ENCODE measurements around the gene LAYN. TPM values are rescaled to one million over a fixed set of nuclear protein-coding genes. Genes with fewer than 3 reads are reported as not detected.

LAYN gene
- total RNA-seq, 3 donors from 2014 or later (not counting 1 experiment from before 2014, with no cell fraction given), result 0.94 to 1.8 TPM; not detected in 1

GRCh38 chr11:111537336-111537860 lies 3.1 kb upstream of the LAYN start:
- H3K27ac Mint-ChIP-seq, result no peak overlapping the region
- Histone ChIP-seq H3K27me3 (ENCODE audit: control insufficient read depth, insufficient read depth, low read length) (peaks cover 35% of the 10 kb centered on the region), H3K27ac (ENCODE audit: low read length) (no peak overlapping the region), H3K4me1 (ENCODE audit: control insufficient read depth, insufficient read depth, low read length) (peaks cover 28% of the 10 kb centered on the region), H3K36me3 (ENCODE audit: control insufficient read depth, insufficient read depth, low read length) (no peaks in the 10 kb centered on the region), H3K4me3 (ENCODE audit: low read length) (no peak overlapping the region), H3K9me3 (ENCODE audit: control insufficient read depth, insufficient read depth, low read length) (no peaks in the 10 kb centered on the region)
- DNase-seq (no peak), ATAC-seq (no peak)
- WGBS (ENCODE audit: insufficient coverage), result no CpG with 5 or more reads among the region's 3 CpGs
- no peaks in the 10 kb centered on the region for H3K9me3 Mint-ChIP-seq
- H3K4me1 Mint-ChIP-seq, result peaks cover 19 to 24% of the 10 kb centered on the region in 2 donors
- H3K27me3 Mint-ChIP-seq (ENCODE audit: low read depth in 2 of 2), result peaks cover 55 to 76% of the 10 kb centered on the region in 2 donors
- intact Hi-C loops (cut with micrococcal nuclease), result no loop called here
- H3K4me3 Mint-ChIP-seq, result no peak overlapping the region
- no peaks in the 10 kb centered on the region for H3K36me3 Mint-ChIP-seq
- no peak for TF ChIP-seq CTCF (IDR thresholded peaks at IDR 0.05)

GRCh38 chr11:111538407-111539114 lies 2.0 kb upstream of the LAYN start:
- Mint-ChIP-seq H3K4me1 (peaks cover 24 to 30% of the 10 kb centered on the region in 2 donors), H3K36me3 (no peaks in the 10 kb centered on the region), H3K4me3 (peak overlapping the region; percentile 53), H3K27ac (peak overlapping the region in 1 of 2 donors; percentile 64), H3K27me3 (ENCODE audit: low read depth in 2 of 2) (peaks cover 52 to 88% of the 10 kb centered on the region in 2 donors), H3K9me3 (no peaks in the 10 kb centered on the region)
- Histone ChIP-seq H3K4me3 (ENCODE audit: low read length) (no peak overlapping the region), H3K36me3 (ENCODE audit: control insufficient read depth, insufficient read depth, low read length) (no peaks in the 10 kb centered on the region), H3K4me1 (ENCODE audit: control insufficient read depth, insufficient read depth, low read length) (peaks cover 34% of the 10 kb centered on the region), H3K27ac (ENCODE audit: low read length) (no peak overlapping the region), H3K9me3 (ENCODE audit: control insufficient read depth, insufficient read depth, low read length) (no peaks in the 10 kb centered on the region), H3K27me3 (ENCODE audit: control insufficient read depth, insufficient read depth, low read length) (peaks cover 34% of the 10 kb centered on the region)
- intact Hi-C loops (cut with micrococcal nuclease), result no loop called here
- DNase-seq, result no peak
- ATAC-seq, result peak; percentile 38 to 61 (median 55)
- TF ChIP-seq CTCF (IDR thresholded peaks at IDR 0.05), result no peak
- WGBS (ENCODE audit: insufficient coverage), result 80% methylated on average over 1 of the region's 1 CpG

GRCh38 chr11:111539426-111540113 lies 950 bp upstream of the LAYN start:
- peak in 2 of 3 donors; percentile 21 to 57 for ATAC-seq
- no peaks in the 10 kb centered on the region for H3K9me3 ChIP-seq (ENCODE audit: control insufficient read depth, insufficient read depth, low read length)
- Mint-ChIP-seq H3K36me3 (no peaks in the 10 kb centered on the region), H3K27ac (peak overlapping the region in 1 of 2 donors; percentile 64), H3K4me3 (peak overlapping the region; percentile 53), H3K9me3 (no peaks in the 10 kb centered on the region), H3K27me3 (ENCODE audit: low read depth in 2 of 2) (peaks cover 53 to 88% of the 10 kb centered on the region in 2 donors), H3K4me1 (peaks cover 24 to 30% of the 10 kb centered on the region in 2 donors)
- no peak for TF ChIP-seq CTCF (IDR thresholded peaks at IDR 0.05)
- no peak overlapping the region for H3K27ac ChIP-seq (ENCODE audit: low read length)
- WGBS (ENCODE audit: insufficient coverage), result 76% methylated on average over 9 of the region's 9 CpGs
- peaks cover 34% of the 10 kb centered on the region for H3K4me1 ChIP-seq (ENCODE audit: control insufficient read depth, insufficient read depth, low read length)
- intact Hi-C loops (cut with micrococcal nuclease), result no loop called here
- no peak overlapping the region for H3K4me3 ChIP-seq (ENCODE audit: low read length)
- no peaks in the 10 kb centered on the region for H3K36me3 ChIP-seq (ENCODE audit: control insufficient read depth, insufficient read depth, low read length)
- H3K27me3 ChIP-seq (ENCODE audit: control insufficient read depth, insufficient read depth, low read length), result peaks cover 30% of the 10 kb centered on the region
- DNase-seq, result peak in 1 of 2 donors; percentile 56

Measured in natural killer cell (primary cell).